IMR-90 (cell line): ENCODE measurements around the gene BST1. TPM values are rescaled to one million over a fixed set of nuclear protein-coding genes. Genes with fewer than 3 reads are reported as not detected.

Experiments
- ATAC-seq: fragments of 200-7000 bp; cut with Tn5 transposase; 2 replicates; pipeline ENCODE4 v1.9.1; 2020; ENCODE audit warnings: low read depth, mild to moderate bottlenecking, moderate library complexity
- BruUV-seq: library from RNA; stranded (reverse); fragments of 400-500 nt; replicated peaks from 2 replicates; lab custom pipeline; 2021; lab: Mats Ljungman, UMichigan
- CTCF ChIA-PET: fragments of 300-600 bp; formaldehyde crosslinking; extraction: SDS; loops from one replicate; lab custom pipeline; 2021; ENCODE audit warnings: antibody characterized with exemption; lab: Yijun Ruan, JAX
- POLR2A ChIA-PET: fragments of 300-600 bp; sonication (Branson Sonifier 250); formaldehyde crosslinking; loops from one replicate; lab custom pipeline; 2022; ENCODE audit warnings: antibody characterized with exemption; ENCODE audit not compliant: unreplicated experiment; lab: Charles Lee
- DNase-seq: peaks from one replicate; pipeline ENCODE4 v3.0.0; 2013
- H2AFZ ChIP-seq: replicated peaks from 2 replicates; pipeline ENCODE3; 2013; ENCODE audit warnings: low read length, mild to moderate bottlenecking; ENCODE audit not compliant: poor library complexity
- H2AK5ac ChIP-seq: 2 replicates; pipeline ENCODE4 v1.6.1; 2013; ENCODE audit warnings: low read depth, low read length, inconsistent platforms
- H2AK9ac ChIP-seq: replicated peaks from 2 replicates; pipeline ENCODE3; 2013; ENCODE audit warnings: mild to moderate bottlenecking, low read depth, low read length, moderate library complexity; ENCODE audit not compliant: poor library complexity
- H2BK120ac ChIP-seq: 2 replicates; pipeline ENCODE4 v1.6.1; 2013; ENCODE audit warnings: low read depth, low read length, inconsistent platforms
- H2BK15ac ChIP-seq: 3 replicates; pipeline ENCODE4 v1.6.1; 2013; ENCODE audit warnings: low read depth, low read length, inconsistent platforms
- H2BK20ac ChIP-seq: 2 replicates; pipeline ENCODE4 v1.6.1; 2013; ENCODE audit warnings: low read depth, mild to moderate bottlenecking, inconsistent platforms, low read length, moderate library complexity
- H2BK5ac ChIP-seq: 2 replicates; pipeline ENCODE4 v1.6.1; 2013; ENCODE audit warnings: mild to moderate bottlenecking, low read depth, low read length, inconsistent platforms; ENCODE audit not compliant: poor library complexity, severe bottlenecking
- H3K14ac ChIP-seq: replicated peaks from 2 replicates; pipeline ENCODE4 v1.6.1; 2013; ENCODE audit warnings: low read depth, low read length, inconsistent platforms
- H3K18ac ChIP-seq: 2 replicates; pipeline ENCODE4 v1.6.1; 2013; ENCODE audit warnings: low read depth, low read length, control low read depth
- H3K23ac ChIP-seq: 2 replicates; pipeline ENCODE4 v1.6.1; 2013; ENCODE audit warnings: low read depth, low read length, inconsistent platforms
- H3K27ac ChIP-seq: 2 replicates; pipeline ENCODE4 v1.5.1; 2013; ENCODE audit warnings: mild to moderate bottlenecking, control low read depth, low read length; ENCODE audit not compliant: insufficient read depth
- H3K27me3 ChIP-seq: 2 replicates; pipeline ENCODE4 v1.6.1; 2013; ENCODE audit warnings: low read length; ENCODE audit not compliant: control insufficient read depth, insufficient read depth
- H3K36me3 ChIP-seq: 2 replicates; pipeline ENCODE4 v1.6.1; 2013; ENCODE audit warnings: low read length, mixed read lengths; ENCODE audit not compliant: control insufficient read depth, insufficient read depth
- H3K4ac ChIP-seq: 2 replicates; pipeline ENCODE4 v1.6.1; 2013; ENCODE audit warnings: low read depth, low read length, inconsistent platforms
- H3K4me1 ChIP-seq: 2 replicates; pipeline ENCODE4 v1.6.1; 2013; ENCODE audit warnings: low read length, mixed read lengths; ENCODE audit not compliant: control insufficient read depth, insufficient read depth
- H3K4me2 ChIP-seq: 2 replicates; pipeline ENCODE4 v1.6.1; 2013; ENCODE audit warnings: low read depth, mild to moderate bottlenecking, control low read depth, low read length, moderate library complexity
- H3K4me3 ChIP-seq: 2 replicates; pipeline ENCODE4 v1.5.1; 2013; ENCODE audit warnings: low read depth, mild to moderate bottlenecking, control low read depth, low read length, moderate library complexity; ENCODE audit not compliant: insufficient read depth
- H3K56ac ChIP-seq: 2 replicates; pipeline ENCODE4 v1.6.1; 2013; ENCODE audit warnings: low read length, inconsistent platforms; ENCODE audit not compliant: insufficient read depth; ENCODE audit errors: extremely low read depth
- H3K79me1 ChIP-seq, 2 experiments: 2 replicates each; pipeline ENCODE4 v1.6.1; 2013; ENCODE audit warnings: low read length in 2 of 2, inconsistent platforms in 1 of 2, low read depth in 1 of 2
- H3K9ac ChIP-seq: 2 replicates; pipeline ENCODE4 v1.6.1; 2013; ENCODE audit warnings: low read depth, low read length, control low read depth
- H3K9me1 ChIP-seq: 2 replicates; pipeline ENCODE4 v1.6.1; 2013; ENCODE audit warnings: low read length, inconsistent platforms; ENCODE audit not compliant: insufficient read depth
- H3K9me3 ChIP-seq: 2 replicates; pipeline ENCODE4 v1.6.1; 2013; ENCODE audit warnings: low read length; ENCODE audit not compliant: control insufficient read depth, insufficient read depth
- H4K20me1 ChIP-seq: 2 replicates; pipeline ENCODE4 v1.6.1; 2013; ENCODE audit warnings: low read length, inconsistent platforms; ENCODE audit not compliant: insufficient read depth
- H4K5ac ChIP-seq: 2 replicates; pipeline ENCODE4 v1.6.1; 2013; ENCODE audit warnings: mild to moderate bottlenecking, low read depth, low read length, control low read depth
- H4K8ac ChIP-seq, 2 experiments: 2 replicates each; pipeline ENCODE4 v1.6.1; 2013; ENCODE audit warnings: low read depth in 2 of 2, low read length in 2 of 2, control low read depth in 1 of 2, inconsistent platforms in 1 of 2
- H4K91ac ChIP-seq: 2 replicates; pipeline ENCODE4 v1.6.1; 2013; ENCODE audit warnings: low read depth, low read length, inconsistent platforms; ENCODE audit not compliant: insufficient read depth
- BHLHE40 ChIP-seq: fragments of 150-350 bp; IDR thresholded peaks from 2 replicates; pipeline ENCODE4 v1.6.1; 2016; ENCODE audit warnings: mild to moderate bottlenecking, low read depth, low read length
- CEBPB ChIP-seq: IDR thresholded peaks from 2 replicates; pipeline ENCODE4 v1.6.1; 2012; ENCODE audit warnings: low read depth, low read length, improper control_type of control experiment
- CHD1 ChIP-seq: IDR thresholded peaks from 2 replicates; pipeline ENCODE4 v1.6.1; 2012; ENCODE audit warnings: low read depth, low read length, improper control_type of control experiment
- FOS ChIP-seq: fragments of 150-350 bp; IDR thresholded peaks from 2 replicates; pipeline ENCODE4 v1.6.1; 2016; ENCODE audit warnings: low read depth, low read length
- MAFK ChIP-seq: IDR thresholded peaks from 2 replicates; pipeline ENCODE4 v1.6.1; 2012; ENCODE audit warnings: low read depth, low read length, improper control_type of control experiment
- MAZ ChIP-seq: IDR thresholded peaks from 2 replicates; pipeline ENCODE4 v1.6.1; 2012; ENCODE audit warnings: low read depth, mild to moderate bottlenecking, low read length, improper control_type of control experiment, moderate library complexity, borderline replicate concordance
- MXI1 ChIP-seq: IDR thresholded peaks from 2 replicates; pipeline ENCODE4 v1.6.1; 2012; ENCODE audit warnings: low read depth, mild to moderate bottlenecking, low read length, moderate library complexity, borderline replicate concordance
- NFE2L2 ChIP-seq: fragments of 150-350 bp; IDR thresholded peaks from 2 replicates; pipeline ENCODE4 v1.6.1; 2016; ENCODE audit warnings: low read depth, mild to moderate bottlenecking, low read length
- POLR2A ChIP-seq: IDR thresholded peaks from 2 replicates; pipeline ENCODE4 v1.6.1; 2012; ENCODE audit warnings: mild to moderate bottlenecking, low read depth, low read length
- RAD21 ChIP-seq: IDR thresholded peaks from 2 replicates; pipeline ENCODE4 v1.6.1; 2012; ENCODE audit warnings: low read length, improper control_type of control experiment
- RCOR1 ChIP-seq: IDR thresholded peaks from 2 replicates; pipeline ENCODE4 v1.6.1; 2012; ENCODE audit warnings: mild to moderate bottlenecking, low read length, improper control_type of control experiment; ENCODE audit not compliant: insufficient replicate concordance
- RFX5 ChIP-seq: IDR thresholded peaks from 2 replicates; pipeline ENCODE4 v1.8.0; 2012; ENCODE audit warnings: low read depth, mild to moderate bottlenecking, low read length, moderate library complexity
- SMC3 ChIP-seq: fragments of 150-350 bp; IDR thresholded peaks from 2 replicates; pipeline ENCODE4 v1.6.1; 2016; ENCODE audit warnings: low read depth, mild to moderate bottlenecking, antibody characterized with exemption, low read length, moderate library complexity
- WGBS, 2 experiments: methylation state at CpG; one replicate each; pipeline versions ENCODE4 v1.1.5 to v1.1.7; 2013; ENCODE audit warnings: missing lambda C conversion rate in 2 of 2; ENCODE audit not compliant: insufficient read length in 1 of 2; ENCODE audit errors: extremely low coverage in 2 of 2; 5-methylcytosine and 5-hydroxymethylcytosine counted together
- dilution Hi-C: fragments of 300-500 bp; cut with HindIII; formaldehyde crosslinking; loops from one replicate; pipeline ENCODE4 v1.14.3; 2018; ENCODE audit warnings: low sequenced_read_pairs; ENCODE audit not compliant: unreplicated experiment
- in situ Hi-C: fragments of 300-500 bp; cut with MboI; formaldehyde crosslinking; loops from 3 replicates; pipeline ENCODE4 v1.14.3; 2019; ENCODE audit warnings: low sequenced_read_pairs, inconsistent platforms, mixed read lengths
- intact Hi-C: fragments of 100-400 bp; cut with micrococcal nuclease; formaldehyde crosslinking; loops from 2 replicates; pipeline ENCODE4 v1.10.0; 2022
- polyA plus RNA-seq, 3 experiments: library from polyadenylated mRNA; depleted of rRNA; stranded (reverse); fragments of >200 nt; gene quantifications; 2 replicates each; pipeline ENCODE4 v1.2.3, GENCODE V29; 2012; ENCODE audit warnings: low replicate concordance in 1 of 3
- total RNA-seq: library from RNA; depleted of rRNA; stranded (reverse); fragments of >200 nt; gene quantifications from 2 replicates; pipeline ENCODE4 v1.2.3, GENCODE V29; 2012
- TF ChIP-seq, protein P1 (sequence below): fragments of 150-350 bp; IDR thresholded peaks from 2 replicates; pipeline ENCODE4 v1.6.1; 2017; ENCODE audit warnings: mild to moderate bottlenecking, antibody characterized with exemption, low read length, low read depth
- TF ChIP-seq, protein P2 (sequence below): conservative IDR thresholded peaks from 2 replicates; pipeline ENCODE4 v1.5.1; 2012; ENCODE audit warnings: mild to moderate bottlenecking, low read depth, low read length, improper control_type of control experiment
- TF ChIP-seq, protein P3 (sequence below): fragments of 150-350 bp; IDR thresholded peaks from 2 replicates; pipeline ENCODE4 v1.6.1; 2016; ENCODE audit warnings: low read depth, mild to moderate bottlenecking, low read length, moderate library complexity, borderline replicate concordance

BST1 gene
- total and polyA plus RNA-seq, 2 of the 4 experiments (the other 2 are of a cell fraction), result 6.6 to 11.1 TPM

DNA sequence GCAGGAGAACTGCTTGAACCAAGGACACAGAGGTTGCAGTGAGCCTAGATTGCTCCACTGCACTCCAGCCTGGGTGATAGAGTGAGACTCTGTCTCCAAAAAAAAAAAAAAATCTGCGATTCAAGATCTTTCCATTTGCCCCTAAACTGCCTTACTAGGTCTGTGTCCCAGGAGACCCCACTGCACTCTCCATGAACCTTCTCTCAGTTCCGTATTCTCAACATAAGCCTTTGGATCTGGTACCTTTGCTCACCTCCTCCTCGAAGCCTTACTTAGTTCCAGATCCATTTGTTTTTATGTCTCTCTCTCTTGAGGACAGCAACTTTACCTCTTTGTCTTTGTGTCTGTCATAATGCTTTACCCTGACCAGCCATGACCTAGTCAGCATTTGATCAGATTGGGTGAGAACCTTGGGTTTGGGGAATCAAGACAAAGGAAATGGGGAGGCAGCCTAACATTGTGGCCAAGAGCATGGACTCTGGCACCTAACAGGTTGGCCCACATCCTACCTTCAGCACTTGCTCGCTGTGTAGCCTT is 33.7 kb downstream of the BST1 start:
- no peak overlapping the region for H3K4ac ChIP-seq
- 100% methylated on average over 2 of the region's 4 CpGs; no CpG with 5 or more reads in 1 of the 2 experiments for WGBS, 2 experiments
- H3K14ac ChIP-seq, result no peak overlapping the region
- H3K9me1 ChIP-seq, result no peaks in the 10 kb centered on the region
- peaks cover 3% of the 10 kb centered on the region; the same call in 1 of the 2 replicates for H3K9me3 ChIP-seq
- peaks cover 5% of the 10 kb centered on the region for H3K27me3 ChIP-seq
- no peak overlapping the region for H2BK15ac ChIP-seq
- H4K8ac ChIP-seq, result no peak overlapping the region
- no peak overlapping the region for H4K5ac ChIP-seq
- H2AK5ac ChIP-seq, result no peak overlapping the region
- no peak overlapping the region for H3K4me2 ChIP-seq
- H4K20me1 ChIP-seq, result no peaks in the 10 kb centered on the region
- CTCF ChIA-PET, result interaction anchor here (1.4 kb wide), 1 partner anchor 69 kb away, joined by 4 read pairs; no protein-coding TSS in a partner anchor
- no peak overlapping the region for H3K56ac ChIP-seq
- no peak overlapping the region for H3K27ac ChIP-seq
- H2AFZ ChIP-seq, result no peak overlapping the region
- H3K18ac ChIP-seq, result no peak overlapping the region
- ATAC-seq, result no peak
- POLR2A ChIA-PET, result no interaction called here
- no peak overlapping the region for H3K4me3 ChIP-seq
- no peak overlapping the region for H2BK5ac ChIP-seq
- no peak overlapping the region for H3K23ac ChIP-seq
- no TSS peak for BruUV-seq
- in situ Hi-C loops, result no loop called here
- H3K36me3 ChIP-seq, result no peaks in the 10 kb centered on the region
- no peak overlapping the region for H2BK20ac ChIP-seq
- no peak for DNase-seq
- H3K79me1 ChIP-seq, result no peaks in the 10 kb centered on the region
- intact Hi-C loops, result no loop called here
- no peak overlapping the region for H3K9ac ChIP-seq
- H4K91ac ChIP-seq, result no peak overlapping the region
- TF ChIP-seq MAFK, result no peak
- no peak for TF ChIP-seq CHD1
- TF ChIP-seq SMC3, result no peak
- TF ChIP-seq NFE2L2, result no peak
- TF ChIP-seq, protein P1, sequence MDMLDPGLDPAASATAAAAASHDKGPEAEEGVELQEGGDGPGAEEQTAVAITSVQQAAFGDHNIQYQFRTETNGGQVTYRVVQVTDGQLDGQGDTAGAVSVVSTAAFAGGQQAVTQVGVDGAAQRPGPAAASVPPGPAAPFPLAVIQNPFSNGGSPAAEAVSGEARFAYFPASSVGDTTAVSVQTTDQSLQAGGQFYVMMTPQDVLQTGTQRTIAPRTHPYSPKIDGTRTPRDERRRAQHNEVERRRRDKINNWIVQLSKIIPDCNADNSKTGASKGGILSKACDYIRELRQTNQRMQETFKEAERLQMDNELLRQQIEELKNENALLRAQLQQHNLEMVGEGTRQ, result no peak
- TF ChIP-seq, protein P2, sequence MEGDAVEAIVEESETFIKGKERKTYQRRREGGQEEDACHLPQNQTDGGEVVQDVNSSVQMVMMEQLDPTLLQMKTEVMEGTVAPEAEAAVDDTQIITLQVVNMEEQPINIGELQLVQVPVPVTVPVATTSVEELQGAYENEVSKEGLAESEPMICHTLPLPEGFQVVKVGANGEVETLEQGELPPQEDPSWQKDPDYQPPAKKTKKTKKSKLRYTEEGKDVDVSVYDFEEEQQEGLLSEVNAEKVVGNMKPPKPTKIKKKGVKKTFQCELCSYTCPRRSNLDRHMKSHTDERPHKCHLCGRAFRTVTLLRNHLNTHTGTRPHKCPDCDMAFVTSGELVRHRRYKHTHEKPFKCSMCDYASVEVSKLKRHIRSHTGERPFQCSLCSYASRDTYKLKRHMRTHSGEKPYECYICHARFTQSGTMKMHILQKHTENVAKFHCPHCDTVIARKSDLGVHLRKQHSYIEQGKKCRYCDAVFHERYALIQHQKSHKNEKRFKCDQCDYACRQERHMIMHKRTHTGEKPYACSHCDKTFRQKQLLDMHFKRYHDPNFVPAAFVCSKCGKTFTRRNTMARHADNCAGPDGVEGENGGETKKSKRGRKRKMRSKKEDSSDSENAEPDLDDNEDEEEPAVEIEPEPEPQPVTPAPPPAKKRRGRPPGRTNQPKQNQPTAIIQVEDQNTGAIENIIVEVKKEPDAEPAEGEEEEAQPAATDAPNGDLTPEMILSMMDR, result no peak
- TF ChIP-seq RFX5, result no peak
- no peak for TF ChIP-seq CEBPB
- TF ChIP-seq, protein P3, sequence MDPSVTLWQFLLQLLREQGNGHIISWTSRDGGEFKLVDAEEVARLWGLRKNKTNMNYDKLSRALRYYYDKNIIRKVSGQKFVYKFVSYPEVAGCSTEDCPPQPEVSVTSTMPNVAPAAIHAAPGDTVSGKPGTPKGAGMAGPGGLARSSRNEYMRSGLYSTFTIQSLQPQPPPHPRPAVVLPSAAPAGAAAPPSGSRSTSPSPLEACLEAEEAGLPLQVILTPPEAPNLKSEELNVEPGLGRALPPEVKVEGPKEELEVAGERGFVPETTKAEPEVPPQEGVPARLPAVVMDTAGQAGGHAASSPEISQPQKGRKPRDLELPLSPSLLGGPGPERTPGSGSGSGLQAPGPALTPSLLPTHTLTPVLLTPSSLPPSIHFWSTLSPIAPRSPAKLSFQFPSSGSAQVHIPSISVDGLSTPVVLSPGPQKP, result no peak
- TF ChIP-seq BHLHE40, result no peak
- TF ChIP-seq POLR2A, result no peak
- TF ChIP-seq MAZ, result no peak
- TF ChIP-seq RAD21, result no peak
- no peak for TF ChIP-seq FOS
- no peak for TF ChIP-seq RCOR1
- no peak for TF ChIP-seq MXI1
- dilution Hi-C loops, result no loop called here
- H2BK120ac ChIP-seq, result no peak overlapping the region
- H3K4me1 ChIP-seq, result no peaks in the 10 kb centered on the region
- H2AK9ac ChIP-seq, result no peak overlapping the region
